ENCODE data around the gene VSIG10. TPM values are rescaled to one million over a fixed set of nuclear protein-coding genes. Genes with fewer than 3 reads are reported as not detected.

The VSIG10 gene
- total RNA-seq, 1 donor from 2014 or later = 49.8 TPM

DNA sequence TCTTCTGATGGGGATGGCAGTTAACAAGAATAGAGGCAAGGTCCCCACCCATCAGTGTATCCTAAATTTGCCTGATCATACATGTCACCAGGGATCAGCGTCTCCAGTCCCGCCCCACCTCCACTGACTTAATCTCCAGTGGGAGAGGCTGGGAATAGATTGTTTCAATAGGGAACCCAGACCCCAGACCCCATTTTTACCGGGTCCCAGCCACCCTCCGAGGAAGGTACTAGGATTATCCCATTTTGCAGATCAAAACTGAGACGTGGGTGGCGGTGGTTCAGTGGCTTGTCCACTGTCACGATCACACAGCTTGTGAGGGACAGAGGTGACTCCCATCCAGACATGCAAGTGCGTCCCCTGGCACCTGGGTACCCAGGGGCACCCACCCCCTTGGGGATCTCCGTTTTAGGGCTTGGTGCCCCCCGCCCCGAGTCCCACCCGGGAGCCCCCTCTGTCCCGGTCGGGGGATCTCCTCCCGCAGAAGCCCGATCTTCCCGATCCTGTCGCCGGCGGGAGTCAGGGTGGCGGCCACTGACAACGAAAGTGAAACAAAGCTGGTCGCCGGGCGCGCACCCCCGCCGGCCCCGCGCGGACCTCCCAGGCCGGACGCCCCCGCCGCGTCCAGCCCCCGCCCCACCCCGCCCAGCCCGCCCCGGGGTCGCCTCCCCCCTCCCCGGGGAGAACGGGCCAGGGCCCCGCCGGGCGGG, 43.4 kb downstream of the VSIG10 start:
- DNase-seq (ENCODE audit: low read depth in 2 of 2) = peak; percentile 76 to 78

DNA sequence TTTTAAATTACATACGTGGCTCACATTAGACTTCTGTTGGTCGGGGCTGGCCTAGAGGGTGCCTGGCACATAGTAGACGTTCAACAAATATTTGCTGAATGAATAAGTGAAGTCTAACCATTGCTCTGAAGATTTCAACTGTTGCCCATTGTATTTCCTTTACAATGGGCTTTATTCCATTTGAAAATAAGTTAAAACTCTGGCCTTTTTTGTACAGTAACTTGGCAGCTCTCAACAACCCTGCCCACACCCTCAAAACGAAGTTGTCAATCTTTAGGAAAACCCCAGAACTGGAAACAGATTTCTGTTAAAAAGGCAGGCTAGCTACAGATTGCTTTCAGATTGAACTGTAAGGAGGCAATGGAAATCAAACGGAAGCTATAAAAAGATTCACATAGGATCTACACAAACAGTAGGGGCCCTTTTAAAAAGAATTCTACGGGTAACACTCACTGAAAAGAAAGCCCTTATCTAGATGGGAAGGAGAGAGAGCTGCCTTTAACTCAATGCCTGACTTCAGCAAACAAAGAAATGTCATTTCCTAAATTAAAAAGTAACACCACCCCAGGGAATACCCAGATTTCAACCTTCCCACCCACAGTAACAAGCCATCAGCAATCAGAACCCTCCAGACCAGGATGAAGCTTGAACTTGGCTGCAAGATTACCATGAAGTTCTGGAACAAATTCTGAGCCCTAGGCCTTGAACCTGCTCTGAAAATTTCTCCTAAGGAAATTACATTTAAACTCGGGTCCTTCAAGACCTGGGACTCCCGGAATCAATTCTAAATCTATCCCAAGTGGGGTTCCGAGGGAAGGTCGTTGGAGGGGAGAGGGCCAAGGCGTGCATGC, 44.2 kb downstream of the VSIG10 start:
- peak in 1 of 2 donors; percentile 38 for DNase-seq (ENCODE audit: low read depth in 2 of 2)

DNA sequence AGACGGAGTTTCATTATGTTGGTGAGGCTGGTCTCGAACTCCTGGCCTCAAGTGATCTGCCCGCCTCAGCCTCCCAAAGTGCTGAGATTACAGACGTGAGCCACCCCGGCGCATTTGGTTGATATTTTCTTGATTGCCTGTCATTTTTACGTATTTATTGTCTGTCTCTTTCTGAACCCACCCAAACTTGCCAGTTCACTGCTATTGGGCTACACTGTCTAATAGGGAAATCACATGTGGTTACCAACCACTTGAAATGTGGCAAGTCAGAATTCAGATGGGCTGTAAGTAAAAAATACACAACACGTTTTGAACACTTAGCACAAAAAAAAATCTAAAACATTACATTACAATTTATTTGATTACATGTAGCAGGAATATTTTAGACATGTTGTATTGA, 44.9 kb downstream of the VSIG10 start:
- DNase-seq (ENCODE audit: low read depth in 2 of 2) = no peak

DNA sequence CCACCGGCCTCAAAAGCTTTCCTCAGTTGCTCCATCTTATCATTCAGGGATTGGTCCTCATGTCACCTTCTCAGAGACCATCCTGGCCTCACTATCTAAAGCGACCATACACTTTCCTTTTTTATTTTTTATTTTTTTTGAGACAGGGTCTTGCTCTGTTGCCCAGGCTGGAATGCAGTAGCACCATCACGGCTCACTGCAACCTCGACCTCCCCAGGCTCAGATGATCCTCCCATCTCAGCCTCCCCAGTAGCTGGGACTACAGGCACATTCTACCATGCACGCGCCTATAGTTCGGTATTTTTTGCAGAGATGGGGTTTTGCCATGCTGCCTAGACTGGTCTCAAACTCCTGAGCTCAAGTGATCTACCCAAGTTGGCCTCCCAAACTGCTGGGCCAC, 45.6 kb downstream of the VSIG10 start:
- no peak for DNase-seq (ENCODE audit: low read depth in 2 of 2)

DNA sequence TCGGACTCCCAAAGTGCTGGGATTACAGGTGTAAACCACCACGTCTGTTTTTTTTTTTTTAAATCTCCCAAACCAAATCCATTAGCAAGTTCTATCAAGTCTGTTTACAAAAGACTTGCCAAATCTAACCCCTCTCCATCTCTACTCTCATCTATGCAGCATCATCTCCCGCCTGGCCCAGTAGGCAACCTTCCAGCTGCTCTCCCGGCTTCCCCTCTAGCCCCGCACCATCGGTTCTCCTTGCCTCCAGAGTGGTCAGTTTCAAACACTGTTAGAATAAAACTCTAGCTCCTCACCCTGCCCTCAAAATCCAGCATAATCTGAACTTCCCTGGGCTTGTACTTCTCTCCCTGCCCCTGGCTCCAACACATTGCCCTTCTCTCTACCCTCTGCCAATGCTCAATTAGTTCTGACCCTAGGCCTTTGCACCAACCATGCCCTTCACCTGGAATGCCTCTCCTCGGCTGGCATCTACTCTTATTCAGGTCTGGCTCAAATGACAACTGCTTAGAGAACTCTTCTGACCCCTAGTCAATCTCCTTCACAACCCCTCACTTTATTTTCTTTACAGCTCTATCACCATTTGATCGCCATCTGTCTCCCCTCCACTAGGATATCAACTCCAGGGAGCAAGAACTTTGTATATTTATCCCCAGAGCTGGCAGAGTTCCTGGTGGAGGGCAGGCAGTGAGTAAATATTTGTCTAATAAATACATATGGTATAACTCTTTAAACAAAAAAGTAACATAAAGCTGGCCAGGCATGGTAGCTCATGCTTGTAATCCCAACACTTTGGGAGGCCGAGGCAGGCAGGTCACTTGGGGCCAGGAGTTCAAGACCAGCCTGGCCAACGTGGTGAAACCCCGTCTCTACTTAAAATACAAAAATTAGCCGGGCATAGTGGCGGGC, 47.7 kb downstream of the VSIG10 start:
- peak; percentile 17 to 50 for DNase-seq (ENCODE audit: low read depth in 2 of 2)

DNA sequence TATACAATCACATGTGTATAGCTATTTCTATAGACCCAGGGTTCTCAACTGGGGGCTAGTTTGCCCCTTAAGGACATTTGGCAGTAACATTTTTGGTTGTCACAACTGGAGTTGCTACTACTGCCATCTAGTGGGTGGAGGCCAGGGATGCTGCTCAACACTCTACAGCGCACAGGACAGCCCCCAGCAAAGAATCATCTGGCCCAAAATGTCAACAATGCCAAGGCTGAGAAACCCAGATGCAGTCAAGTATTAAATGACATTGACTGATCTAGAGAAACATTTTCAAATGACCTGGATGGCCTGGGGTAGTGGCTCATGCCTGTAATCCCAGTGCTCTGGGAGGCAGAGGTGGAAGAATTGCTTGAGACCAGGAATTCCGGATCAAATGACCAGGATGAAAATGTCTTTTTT, 48.7 kb downstream of the VSIG10 start:
- DNase-seq (ENCODE audit: low read depth in 2 of 2) = peak; percentile 71 to 95

DNA sequence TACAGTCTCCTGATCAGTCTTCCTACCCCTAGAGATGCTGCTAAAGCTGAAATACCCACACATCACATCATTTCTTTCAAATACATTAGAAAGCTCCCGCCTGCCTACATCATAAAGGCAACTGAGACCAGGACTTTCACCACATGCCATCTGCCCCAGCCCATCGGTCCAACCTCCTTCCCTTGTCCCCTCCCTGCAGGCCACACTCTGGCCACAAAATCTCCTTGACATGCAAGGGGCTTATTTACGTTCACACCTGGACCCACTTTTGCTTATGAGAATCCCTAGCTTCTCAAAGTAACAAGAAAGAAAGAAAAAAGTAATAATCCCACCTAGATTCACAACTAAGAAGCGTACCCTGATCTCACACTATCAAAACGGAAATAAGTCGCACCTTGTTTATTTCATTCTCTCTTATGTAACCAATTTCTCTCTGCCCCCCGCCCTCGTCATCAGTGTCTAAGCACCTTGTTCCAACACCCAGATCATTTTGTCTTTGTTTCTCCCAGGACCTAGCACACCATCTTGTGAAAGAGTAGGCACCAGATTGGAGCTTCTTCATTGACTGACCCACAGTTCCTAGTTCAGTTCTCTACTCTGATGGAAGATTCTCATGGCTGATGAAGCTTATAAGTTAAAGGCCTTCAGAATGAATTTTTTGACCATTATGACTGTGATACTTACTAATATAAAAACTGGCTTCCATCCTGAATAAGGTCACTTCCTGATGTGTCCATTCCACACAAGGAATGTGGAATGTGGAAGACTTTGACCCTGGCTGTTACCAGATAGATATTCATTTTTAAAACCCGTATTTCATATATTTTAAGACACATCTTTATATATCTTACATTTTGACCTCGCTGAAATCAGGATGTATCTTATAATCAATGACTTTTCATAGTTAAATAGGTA, 50.5 kb downstream of the VSIG10 start:
- peak; percentile 54 to 69 for DNase-seq (ENCODE audit: low read depth in 2 of 2)

DNA sequence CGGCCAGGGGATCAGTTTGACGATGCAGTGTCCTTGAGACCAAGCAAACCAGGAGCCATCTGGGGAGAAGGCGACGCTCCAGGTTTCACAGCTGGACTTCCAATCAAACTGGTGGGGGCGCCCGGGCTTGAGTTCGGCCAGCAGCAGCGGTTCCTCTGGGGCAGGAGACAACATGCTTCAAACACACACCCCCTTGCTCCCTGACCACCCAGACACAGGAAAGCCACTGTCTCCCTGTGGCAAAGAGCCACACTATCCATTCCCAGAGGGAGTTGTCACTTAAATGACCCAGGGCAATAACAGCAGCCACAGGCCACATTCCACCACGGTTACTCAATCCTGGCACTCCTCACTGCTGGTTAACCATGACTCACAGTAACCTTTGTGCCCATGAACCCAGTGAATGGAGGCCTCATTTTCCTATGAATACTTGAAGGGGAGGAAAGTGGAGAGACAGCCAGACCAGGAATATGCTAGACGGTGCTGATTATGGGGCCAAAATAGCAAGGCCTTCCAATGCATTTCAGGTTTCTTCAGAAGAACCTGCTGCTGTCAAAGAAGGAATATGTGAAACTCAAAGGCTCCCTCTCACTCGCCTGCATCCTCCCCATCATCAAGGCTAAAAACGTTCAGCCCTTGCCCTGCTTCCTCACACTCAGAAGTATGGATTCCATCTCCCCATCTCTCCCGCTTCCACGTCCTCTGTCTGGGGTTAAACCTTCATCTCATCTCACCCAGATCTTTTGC, 51.3 kb downstream of the VSIG10 start:
- DNase-seq (ENCODE audit: low read depth in 2 of 2) = peak; percentile 95 to 96

DNA sequence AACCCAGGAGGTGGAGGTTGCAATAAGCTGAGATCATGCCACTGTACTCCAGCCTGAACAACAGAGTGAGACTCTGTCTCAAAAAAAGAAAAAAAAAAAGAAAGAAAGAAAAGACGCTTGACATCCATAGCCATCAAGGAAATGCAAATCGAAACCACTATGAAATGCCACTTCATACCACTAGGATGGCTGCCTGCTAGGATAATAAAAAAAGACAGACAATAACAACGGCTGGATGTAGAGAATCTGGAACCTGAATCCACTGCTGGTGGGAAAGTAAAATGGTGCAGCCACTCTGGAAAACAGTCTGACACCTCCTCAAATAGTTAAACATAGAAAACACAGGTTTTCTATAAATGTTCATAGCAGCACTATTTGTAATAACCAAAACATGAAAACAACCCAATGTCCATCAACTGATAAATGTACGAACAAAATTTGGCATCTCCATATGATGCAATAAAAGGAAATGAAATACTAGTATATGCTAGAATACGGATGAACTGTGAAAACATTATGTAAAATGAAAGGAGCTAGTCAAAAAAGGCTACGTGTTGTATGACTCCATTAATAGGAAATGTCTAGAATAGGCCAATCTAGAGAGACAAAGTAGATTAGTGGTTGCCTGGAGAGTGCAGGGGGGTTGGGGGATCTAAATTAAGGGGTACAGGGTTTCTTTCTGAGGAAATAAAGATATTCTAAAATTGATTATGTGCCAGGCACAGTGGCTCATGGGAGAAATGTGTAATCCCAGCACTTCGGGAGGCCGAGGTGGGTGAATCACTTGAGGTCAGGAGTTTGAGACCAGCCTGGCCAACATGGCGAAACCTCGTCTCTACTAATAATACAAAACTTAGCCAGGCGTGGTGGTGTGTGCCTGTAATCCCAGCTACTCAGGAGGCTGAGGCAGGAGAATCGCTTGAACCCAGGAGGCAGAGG, 52.6 kb downstream of the VSIG10 start:
- DNase-seq (ENCODE audit: low read depth in 2 of 2) = no peak

DNA sequence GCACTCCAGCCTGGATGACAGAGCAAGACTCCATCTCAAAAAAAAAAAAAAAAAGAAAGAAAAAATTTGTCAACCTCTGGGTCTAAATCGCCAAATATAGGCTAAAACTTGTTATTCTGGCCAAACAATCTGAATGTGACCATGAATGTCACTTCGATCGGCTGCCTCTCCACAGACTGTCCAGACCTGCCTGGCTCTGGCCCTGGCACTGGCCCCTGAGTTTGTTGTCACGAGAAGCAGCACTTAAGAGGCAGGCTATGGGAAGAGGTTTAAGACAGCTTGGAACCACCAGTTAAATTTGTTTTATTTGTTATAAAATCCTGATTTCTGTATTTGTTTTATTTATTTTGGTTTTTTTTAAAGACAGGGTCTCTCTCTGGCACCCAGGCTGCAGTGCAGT, 57.4 kb downstream of the VSIG10 start:
- DNase-seq (ENCODE audit: low read depth in 2 of 2) = no peak

DNA sequence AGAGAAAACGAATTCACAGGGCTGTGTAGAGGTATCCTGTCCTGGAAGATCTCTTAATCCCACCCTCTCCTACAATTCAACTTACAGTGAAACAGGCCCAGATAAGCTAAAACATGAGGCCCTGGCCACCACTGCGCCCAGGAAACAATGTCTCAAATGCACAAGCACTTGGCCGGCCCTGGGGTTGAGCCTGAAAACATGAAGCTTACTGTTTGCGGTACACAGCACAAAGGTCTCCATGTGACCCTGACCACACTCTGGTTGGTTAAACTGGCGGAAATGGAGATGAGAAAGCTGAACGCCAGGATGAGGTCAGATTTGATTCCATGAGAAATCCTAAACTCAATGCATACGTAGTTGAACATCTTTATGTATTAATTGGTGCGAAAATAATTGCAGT, 59.2 kb downstream of the VSIG10 start:
- no peak for DNase-seq (ENCODE audit: low read depth in 2 of 2)

DNA sequence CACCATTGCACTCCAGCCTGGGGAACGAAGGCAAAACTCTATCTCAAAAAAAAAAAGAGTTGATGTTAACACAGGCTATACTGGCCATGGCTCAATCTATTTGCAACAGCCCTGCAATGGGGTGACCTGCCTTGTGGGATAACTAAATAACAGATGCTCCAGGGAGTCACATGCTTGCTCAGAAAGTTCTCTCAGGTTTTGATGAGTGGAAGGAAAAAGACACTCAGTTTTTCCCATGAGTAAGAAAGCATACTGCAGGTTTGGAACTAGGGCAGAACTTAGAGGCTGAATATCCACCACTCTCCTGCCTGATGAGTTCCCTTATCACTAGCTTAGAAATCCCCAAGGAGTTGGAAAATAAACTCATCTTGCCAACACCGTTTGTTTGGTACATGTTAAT, 59.7 kb downstream of the VSIG10 start:
- no peak for DNase-seq (ENCODE audit: low read depth in 2 of 2)

DNA sequence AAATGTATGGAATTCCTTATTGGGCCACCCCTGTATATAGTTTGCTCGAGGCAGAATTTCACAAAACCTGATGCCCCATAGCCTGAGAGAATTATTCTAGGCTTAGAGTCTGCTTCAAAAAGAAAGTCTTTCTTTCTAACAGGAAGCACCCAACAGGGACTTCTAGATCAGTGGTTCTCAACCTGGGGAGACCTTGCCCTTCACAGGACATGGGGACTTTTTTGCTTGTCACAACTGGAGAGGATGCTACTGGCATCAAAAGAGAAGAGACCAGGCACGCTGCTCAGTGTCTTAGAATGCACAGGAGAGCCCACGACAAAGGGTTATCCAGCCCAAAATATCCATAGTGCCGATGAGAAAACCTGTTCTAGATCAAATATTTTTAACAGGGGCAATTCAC, 61.7 kb downstream of the VSIG10 start:
- no peak for DNase-seq (ENCODE audit: low read depth in 2 of 2)

DNA sequence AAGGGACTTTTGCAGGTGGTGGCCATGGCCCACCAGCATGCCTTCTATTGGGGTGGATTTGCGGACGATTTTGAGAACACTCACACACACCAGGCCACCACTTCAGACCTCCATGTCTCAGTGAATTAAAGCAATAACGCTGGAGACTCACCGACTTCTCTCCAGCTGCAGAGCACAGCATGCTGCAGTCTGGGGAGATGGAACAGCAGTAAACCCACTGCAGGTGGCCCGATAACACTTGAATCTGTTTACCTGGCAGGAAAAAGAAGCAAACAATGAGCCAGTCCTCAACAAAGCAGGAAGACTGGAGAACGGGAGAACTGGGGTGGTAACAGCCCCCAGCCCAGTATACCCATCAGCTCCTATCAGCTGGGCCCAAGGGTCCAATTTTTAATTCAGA, 65.7 kb downstream of the VSIG10 start:
- DNase-seq (ENCODE audit: low read depth in 2 of 2) = no peak

DNA sequence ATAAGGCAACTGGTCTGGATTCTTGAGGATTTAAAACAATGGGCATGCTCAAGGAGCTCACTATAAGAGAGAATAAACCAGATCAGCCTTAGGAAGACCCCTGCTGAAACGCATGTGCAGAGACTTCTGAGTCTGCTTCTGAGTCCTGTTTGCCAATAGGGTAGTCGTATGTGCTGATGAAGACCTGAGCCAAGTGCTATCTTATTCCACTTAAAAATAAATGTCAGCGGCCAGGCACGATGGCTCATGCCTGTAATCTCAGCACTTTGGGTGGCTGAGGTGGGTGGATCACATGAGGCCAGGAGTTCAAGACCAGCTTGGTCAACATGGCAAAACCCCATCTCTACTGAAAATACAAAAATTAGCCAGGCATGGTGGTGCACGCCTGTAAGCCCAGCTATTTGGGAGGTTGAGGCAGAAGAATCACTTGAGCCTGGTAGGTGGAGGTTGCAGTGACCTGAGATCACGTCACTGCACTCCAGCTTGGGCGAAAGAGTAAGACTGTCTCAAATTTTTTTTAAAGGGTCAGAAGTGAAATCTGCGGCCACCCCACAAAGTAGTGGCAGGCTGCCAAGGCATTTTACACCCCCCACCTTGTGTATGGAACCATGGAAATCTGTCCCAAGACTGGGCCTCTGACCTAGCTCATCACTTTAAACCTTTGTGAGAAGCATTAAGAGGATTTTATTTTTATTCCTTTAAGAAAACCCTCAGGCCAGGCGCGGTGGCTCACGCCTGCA, 67.0 kb downstream of the VSIG10 start:
- no peak for DNase-seq (ENCODE audit: low read depth in 2 of 2)

DNA sequence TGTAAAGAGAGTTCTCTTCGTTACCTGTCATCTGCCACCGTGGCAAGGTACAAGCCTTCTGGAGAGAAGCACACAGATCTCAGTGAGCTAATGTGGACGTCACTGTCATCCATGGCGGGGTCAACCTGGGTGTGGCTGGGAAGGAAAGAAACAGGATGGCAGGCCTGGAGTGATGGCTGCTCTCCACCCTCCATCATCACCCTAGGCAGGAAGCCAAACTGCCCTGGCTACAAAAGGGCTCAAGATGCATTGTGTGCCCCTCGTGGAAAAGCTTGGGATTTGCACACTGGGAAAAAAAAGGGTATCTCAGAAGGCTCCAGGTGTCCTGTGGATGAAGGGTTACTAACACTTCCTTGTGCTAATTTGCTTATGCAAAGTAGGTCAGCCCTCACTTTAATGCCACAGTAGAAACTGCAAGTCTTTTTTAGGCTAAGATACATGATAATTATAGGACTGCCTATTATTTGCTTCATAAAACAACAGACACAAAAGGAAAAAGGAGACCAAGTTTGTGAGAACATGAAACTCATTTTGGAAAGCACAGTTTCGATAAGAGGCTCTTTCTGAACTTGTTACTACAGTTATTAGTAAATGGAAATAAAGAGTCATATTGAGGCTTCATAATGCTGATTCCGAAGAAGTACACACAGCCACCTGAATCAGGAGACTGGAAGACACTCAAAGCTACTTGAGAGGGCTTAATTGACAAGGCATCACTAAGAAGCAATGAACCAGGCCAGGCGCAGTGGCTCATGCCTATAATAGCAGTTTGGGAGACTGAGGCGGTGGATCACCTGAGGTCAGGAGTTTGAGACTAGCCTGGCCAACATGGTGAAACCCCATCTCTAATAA, 68.4 kb downstream of the VSIG10 start:
- peak; percentile 26 to 59 for DNase-seq (ENCODE audit: low read depth in 2 of 2)

Data from lung microvascular endothelial cell (primary cell).